Heart left ventricle (tissue), 16 donors: ENCODE data around the gene DLX4. TPM values are rescaled to one million over a fixed set of nuclear protein-coding genes. Genes with fewer than 3 reads are reported as not detected.

Experiments
- ATAC-seq, 4 donors: fragments of 200-7000 bp; cut with Tn5 transposase; one replicate each; pipeline ENCODE4 v1.9.1; 2020 to 2022; ENCODE audit warnings: moderate library complexity in 4 of 4, mild to moderate bottlenecking in 3 of 4, moderate number of reproducible peaks in 1 of 4
- DNase-seq, 5 donors: peaks; one replicate each; pipeline ENCODE4 v3.0.0-alpha.2; 2020
- H3K27ac ChIP-seq, 12 donors: fragments of 200-600 bp; sonication (generic) in 4 of 12; one replicate each; pipeline versions ENCODE4 v1.5.0 to v1.8.0; 2016 to 2022; ENCODE audit warnings: mild to moderate bottlenecking in 2 of 12
- H3K27me3 ChIP-seq, 9 donors: fragments of 200-600 bp; sonication (generic) in 2 of 9; one replicate each; pipeline versions ENCODE4 v1.5.1 to v1.8.0; 2016 to 2022; ENCODE audit warnings: mild to moderate bottlenecking in 3 of 9
- H3K36me3 ChIP-seq, 9 donors: fragments of 200-600 bp; sonication (generic) in 2 of 9; one replicate each; pipeline versions ENCODE4 v1.5.0 to v1.8.0; 2018 to 2022; ENCODE audit warnings: mild to moderate bottlenecking in 2 of 9
- H3K4me1 ChIP-seq, 12 donors: fragments of 200-600 bp; sonication (generic) in 4 of 12; one replicate each; pipeline versions ENCODE4 v1.5.0 to v1.8.0; 2016 to 2022; ENCODE audit warnings: mild to moderate bottlenecking in 3 of 12
- H3K4me3 ChIP-seq, 12 donors: fragments of 200-600 bp; sonication (generic) in 4 of 12; one replicate each; pipeline versions ENCODE4 v1.5.0 to v1.8.0; 2017 to 2022; ENCODE audit warnings: mild to moderate bottlenecking in 9 of 12, moderate library complexity in 4 of 12
- H3K9me3 ChIP-seq, 12 donors: fragments of 200-600 bp; sonication (generic) in 4 of 12; one replicate each; pipeline versions ENCODE4 v1.5.0 to v1.8.0; 2016 to 2022; ENCODE audit warnings: mild to moderate bottlenecking in 1 of 12
- POLR2A ChIP-seq, 2 donors: fragments of 450-650 bp; IDR thresholded peaks; one replicate each; pipeline ENCODE4 v1.6.1; 2017; ENCODE audit warnings: antibody characterized with exemption in 2 of 2, mild to moderate bottlenecking in 2 of 2, moderate library complexity in 2 of 2
- WGBS, 4 donors: extraction: QIAGEN DNeasy Blood & Tissue Kit in 2 of 4; methylation state at CpG; one replicate each; pipeline versions ENCODE4 v1.1.5 to v1.1.7; 2013 to 2018; 5-methylcytosine and 5-hydroxymethylcytosine counted together
- intact Hi-C, 10 donors: fragments of 100-400 bp; cut with DNase I; formaldehyde crosslinking; loops; one replicate each; pipeline versions ENCODE4 v1.11.1 to v1.14.2; 2022
- polyA plus RNA-seq, 2 donors: library from polyadenylated mRNA; stranded (reverse); fragments of 200-250 nt; gene quantifications; one replicate each; pipeline ENCODE4 v1.2.3, GENCODE V29; 2013
- total RNA-seq, 9 donors: library from RNA; depleted of rRNA in 2 of 9; stranded (reverse); fragments of >200 nt in 2 of 9; fragmentation: NEBNext Ultra II Directional in 3 of 9; extraction: Animal tissue kit (Norgen Biotek cat#: 25700) in 3 of 9; gene quantifications; one replicate each; pipeline versions ENCODE4 v1.1.0 to v1.2.4, GENCODE V29; 2016 to 2023
- TF ChIP-seq, protein P1 (sequence below), 12 donors: fragments of 200-600 bp; sonication (generic) in 4 of 12; IDR thresholded peaks; one replicate each; pipeline versions ENCODE4 v1.5.0 to v1.8.0; 2018 to 2022; ENCODE audit warnings: antibody characterized with exemption in 12 of 12, mild to moderate bottlenecking in 5 of 12
- donor health status: ischemic (EF 13 %, LVEDD 7.1; RV severe dilation, severe dysfunction).
- donor health status: healthy with polysubstance abuse.
- donor health status: DM: no; HTN: yes; CAD: no.
- donor health status: DM: no; HTN: no; CAD: no.
- donor health status: ischemic (EF 25% LVEDD 6.9; RV normal size, moderate dysfunction).
- donor health status: ischemic (EF 25% LVEDD 5.7; RV mildly dilated, moderate dysfunction).
- donor health status: healthy.
- donor health status: DM: yes; HTN: yes; CAD: no.
- donor health status: ischemic (EF 35%, LVEDD 5.7; RV mildly dilated, moderate dysfunction).
- donor health status: nonischemic (EF 11% LVEDD 7.7; RV severe dilation, severe dysfunction).
- donor health status: DM: yes; HTN: yes; CAD: no.
- donor health status: PGD.
- donor health status: ischemic (EF 29% LVEDD 5.4; RV normal size, mild dysfunction).
- donor health status: nonischemic (EF 23%, LVEDD 6.1; RV moderate dilation, normal function).

Gene DLX4
- total and polyA plus RNA-seq, 11 donors = 0.03 to 0.19 TPM; not detected in 9

GRCh38 chr17:50009282-50009681, 40.3 kb downstream of the DLX4 start:
- H3K27me3 ChIP-seq = peaks cover 0 to 34% (median 6%) of the 10 kb centered on the region in 9 donors
- peaks cover 0 to 40% (median 13%) of the 10 kb centered on the region in 12 donors for H3K9me3 ChIP-seq
- intact Hi-C loops = no loop called here
- no peaks in the 10 kb centered on the region for H3K36me3 ChIP-seq
- ATAC-seq (no peak), DNase-seq (no peak)
- H3K4me3 ChIP-seq = no peak overlapping the region
- no peak overlapping the region for H3K27ac ChIP-seq
- no peak for TF ChIP-seq POLR2A (IDR thresholded peaks at IDR 0.05)
- TF ChIP-seq, protein P1, sequence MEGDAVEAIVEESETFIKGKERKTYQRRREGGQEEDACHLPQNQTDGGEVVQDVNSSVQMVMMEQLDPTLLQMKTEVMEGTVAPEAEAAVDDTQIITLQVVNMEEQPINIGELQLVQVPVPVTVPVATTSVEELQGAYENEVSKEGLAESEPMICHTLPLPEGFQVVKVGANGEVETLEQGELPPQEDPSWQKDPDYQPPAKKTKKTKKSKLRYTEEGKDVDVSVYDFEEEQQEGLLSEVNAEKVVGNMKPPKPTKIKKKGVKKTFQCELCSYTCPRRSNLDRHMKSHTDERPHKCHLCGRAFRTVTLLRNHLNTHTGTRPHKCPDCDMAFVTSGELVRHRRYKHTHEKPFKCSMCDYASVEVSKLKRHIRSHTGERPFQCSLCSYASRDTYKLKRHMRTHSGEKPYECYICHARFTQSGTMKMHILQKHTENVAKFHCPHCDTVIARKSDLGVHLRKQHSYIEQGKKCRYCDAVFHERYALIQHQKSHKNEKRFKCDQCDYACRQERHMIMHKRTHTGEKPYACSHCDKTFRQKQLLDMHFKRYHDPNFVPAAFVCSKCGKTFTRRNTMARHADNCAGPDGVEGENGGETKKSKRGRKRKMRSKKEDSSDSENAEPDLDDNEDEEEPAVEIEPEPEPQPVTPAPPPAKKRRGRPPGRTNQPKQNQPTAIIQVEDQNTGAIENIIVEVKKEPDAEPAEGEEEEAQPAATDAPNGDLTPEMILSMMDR (IDR thresholded peaks at IDR 0.05) = no peak
- 80 to 85% (median 81%) methylated on average over 2 of the region's 2 CpGs for WGBS, 4 donors
- no peaks in the 10 kb centered on the region for H3K4me1 ChIP-seq

GRCh38 chr17:50013079-50013478, 44.1 kb downstream of the DLX4 start:
- 64 to 84% (median 77%) methylated on average over 2 of the region's 2 CpGs for WGBS, 4 donors
- H3K27ac ChIP-seq = no peak overlapping the region
- no peaks in the 10 kb centered on the region for H3K4me1 ChIP-seq
- no peak overlapping the region for H3K4me3 ChIP-seq
- intact Hi-C loops = no loop called here
- no peak for DNase-seq
- TF ChIP-seq, protein P1 (IDR thresholded peaks at IDR 0.05) = no peak
- no peak for TF ChIP-seq POLR2A (IDR thresholded peaks at IDR 0.05)
- H3K9me3 ChIP-seq = peaks cover 0 to 47% (median 13%) of the 10 kb centered on the region in 12 donors
- H3K27me3 ChIP-seq = peaks cover 0 to 9% (median 0%) of the 10 kb centered on the region in 9 donors
- no peaks in the 10 kb centered on the region for H3K36me3 ChIP-seq
- no peak for ATAC-seq

DNA sequence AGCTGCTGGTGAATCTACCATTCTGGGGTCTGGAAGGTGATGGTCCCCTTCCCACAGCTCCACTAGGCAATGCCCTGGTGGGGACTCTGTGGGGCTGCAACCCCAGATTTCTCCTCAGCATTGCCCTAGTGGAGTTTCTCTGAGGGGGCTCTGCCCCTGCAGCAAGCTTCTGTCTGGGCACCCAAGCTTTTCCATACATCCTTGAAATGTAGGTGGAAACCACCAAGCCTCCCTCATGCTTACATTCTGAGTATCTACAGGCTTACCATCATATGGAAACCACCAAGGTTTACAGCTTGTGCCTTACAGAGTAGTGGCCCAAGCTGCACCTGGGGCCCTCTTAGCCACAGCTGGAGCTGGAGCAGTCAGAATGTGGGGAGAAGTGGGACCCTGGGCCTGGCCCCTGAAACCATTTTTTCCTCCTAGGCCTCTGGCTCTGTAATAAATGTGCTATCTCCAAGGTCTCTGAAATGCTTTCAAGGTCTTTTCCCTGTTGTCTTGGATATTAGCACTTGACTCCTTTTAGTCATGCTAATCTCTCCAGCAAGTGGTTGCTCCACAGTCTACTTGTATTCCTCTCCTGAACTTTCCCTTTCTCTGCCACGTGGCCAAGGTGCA, 45.6 kb downstream of the DLX4 start:
- 23 to 58% (median 36%) methylated on average over 1 of the region's 1 CpG for WGBS, 4 donors
- intact Hi-C loops = no loop called here
- H3K9me3 ChIP-seq = peaks cover 0 to 35% (median 11%) of the 10 kb centered on the region in 12 donors
- no peak overlapping the region for H3K4me3 ChIP-seq
- TF ChIP-seq, protein P1 (IDR thresholded peaks at IDR 0.05) = no peak
- no peak for TF ChIP-seq POLR2A (IDR thresholded peaks at IDR 0.05)
- peaks cover 0 to 3% (median 0%) of the 10 kb centered on the region in 12 donors for H3K4me1 ChIP-seq
- H3K27ac ChIP-seq = no peak overlapping the region
- ATAC-seq (no peak), DNase-seq (no peak)
- peaks cover 0 to 9% (median 0%) of the 10 kb centered on the region in 9 donors for H3K27me3 ChIP-seq
- H3K36me3 ChIP-seq = no peaks in the 10 kb centered on the region

DNA sequence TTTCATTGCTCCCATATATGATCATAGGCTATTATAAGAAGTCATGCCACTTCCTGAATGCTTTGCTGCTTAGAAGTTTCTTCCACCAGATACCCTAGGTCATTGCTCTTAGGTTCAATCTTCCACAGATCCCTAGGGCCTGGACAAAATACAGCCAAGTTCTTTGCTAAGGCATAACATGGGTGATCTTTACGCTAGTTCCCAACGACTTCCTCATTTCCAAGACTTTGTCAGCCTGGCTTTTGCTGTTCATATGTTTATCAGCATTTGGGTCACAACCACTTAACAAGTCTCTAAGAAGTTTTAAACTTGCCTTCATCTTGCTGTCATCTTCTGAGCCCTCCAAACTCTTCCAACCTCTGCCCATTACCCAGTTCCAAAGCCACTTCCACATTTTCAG, 46.2 kb downstream of the DLX4 start:
- ATAC-seq = no peak
- TF ChIP-seq, protein P1 (IDR thresholded peaks at IDR 0.05) = no peak
- no peak for TF ChIP-seq POLR2A (IDR thresholded peaks at IDR 0.05)
- 87 to 96% (median 93%) methylated on average over 2 of the region's 2 CpGs for WGBS, 4 donors

More for the DNA sequence above, 46.2 kb downstream of the DLX4 start:
- H3K9me3 ChIP-seq = peaks cover 0 to 30% (median 8%) of the 10 kb centered on the region in 12 donors
- H3K27me3 ChIP-seq = peaks cover 0 to 9% (median 0%) of the 10 kb centered on the region in 9 donors
- no peak overlapping the region for H3K27ac ChIP-seq
- peaks cover 0 to 3% (median 0%) of the 10 kb centered on the region in 12 donors for H3K4me1 ChIP-seq
- intact Hi-C loops = no loop called here
- no peaks in the 10 kb centered on the region for H3K36me3 ChIP-seq
- H3K4me3 ChIP-seq = no peak overlapping the region
- DNase-seq = no peak
